Measurements from ENCODE around the gene CCN5. TPM values are rescaled to one million over a fixed set of nuclear protein-coding genes. Genes with fewer than 3 reads are reported as not detected.

The CCN5 gene
- total RNA-seq, 1 experiment from 2014 or later: 0.26 TPM

- Histone ChIP-seq H3K4me3 (ENCODE audit: low read length) (no peak overlapping the region), H3K4me2 (ENCODE audit: low read length) (no peak overlapping the region), H3K4me1 (ENCODE audit: insufficient read depth, low read length) (peaks cover 26% of the 10 kb centered on the region), H3K36me3 (ENCODE audit: low read depth, low read length) (no peaks in the 10 kb centered on the region), H3K9me3 (ENCODE audit: low read length) (no peaks in the 10 kb centered on the region), H3K9ac (ENCODE audit: low read length) (no peak overlapping the region), H2AFZ (ENCODE audit: low read length) (no peak overlapping the region), H3K9me2 (replicated peaks; ENCODE audit: low read length) (no peaks in the 10 kb centered on the region), H4K20me1 (ENCODE audit: low read length) (0 out of 2 replicates have a peak, but pooled peaks cover 3% of the 10 kb centered on the region), H3K27ac (ENCODE audit: low read length) (no peak overlapping the region), H3F3A (ENCODE audit: low read length, unreplicated experiment) (no peaks in the 10 kb centered on the region), H3K27me3 (ENCODE audit: low read length) (peaks cover 3% of the 10 kb centered on the region; the same call in 1 of the 2 replicates), H3K79me2 (ENCODE audit: low read length) (no peaks in the 10 kb centered on the region)
- CTCF ChIA-PET: no interaction called here
- intact Hi-C loops (cut with micrococcal nuclease): no loop called here
- TF ChIP-seq EZH2 (IDR thresholded peaks at IDR 0.05; ENCODE audit: low read length, unreplicated experiment) (no peak), EZH2phosphoT487 (IDR thresholded peaks at IDR 0.05; ENCODE audit: borderline replicate concordance, low read length) (no peak), CTCF (conservative IDR thresholded peaks at IDR 0.05; ENCODE audit: low read depth, low read length) (no peak)
- POLR2A ChIA-PET (ENCODE audit: unreplicated experiment): no interaction called here
- no TSS peak for BruUV-seq (replicated peaks)
- DNase-seq: no peak
- ATAC-seq: no peak
Observed at GRCh38 chr20:44743080-44743701, 28.0 kb downstream of the CCN5 start.

- H3K9me2 ChIP-seq (replicated peaks; ENCODE audit: low read length): no peaks in the 10 kb centered on the region
- TF ChIP-seq EZH2phosphoT487 (IDR thresholded peaks at IDR 0.05; ENCODE audit: borderline replicate concordance, low read length): no peak
- H2AFZ ChIP-seq (ENCODE audit: low read length): no peak overlapping the region
- CTCF ChIA-PET: no interaction called here
- intact Hi-C loops (cut with micrococcal nuclease): no loop called here
- ATAC-seq: no peak
- H3F3A ChIP-seq (ENCODE audit: low read length, unreplicated experiment): no peaks in the 10 kb centered on the region
- no TSS peak for BruUV-seq (replicated peaks)
- DNase-seq: no peak
- H3K9ac ChIP-seq (ENCODE audit: low read length): no peak overlapping the region
- no peak overlapping the region for H3K27ac ChIP-seq (ENCODE audit: low read length)
- peaks cover 26% of the 10 kb centered on the region for H3K4me1 ChIP-seq (ENCODE audit: insufficient read depth, low read length)
- 0 out of 2 replicates have a peak, but pooled peaks cover 3% of the 10 kb centered on the region for H4K20me1 ChIP-seq (ENCODE audit: low read length)
- H3K36me3 ChIP-seq (ENCODE audit: low read depth, low read length): no peaks in the 10 kb centered on the region
- POLR2A ChIA-PET (ENCODE audit: unreplicated experiment): no interaction called here
- no peaks in the 10 kb centered on the region for H3K79me2 ChIP-seq (ENCODE audit: low read length)
- H3K4me2 ChIP-seq (ENCODE audit: low read length): no peak overlapping the region
- H3K27me3 ChIP-seq (ENCODE audit: low read length): peaks cover 3% of the 10 kb centered on the region; the same call in 1 of the 2 replicates
- H3K9me3 ChIP-seq (ENCODE audit: low read length): no peaks in the 10 kb centered on the region
- no peak overlapping the region for H3K4me3 ChIP-seq (ENCODE audit: low read length)
Observed at GRCh38 chr20:44743916-44744655, 28.9 kb downstream of the CCN5 start.

GRCh38 chr20:44745122-44745597 is 30.0 kb downstream of the CCN5 start:
- no peaks in the 10 kb centered on the region for H3K36me3 ChIP-seq (ENCODE audit: low read depth, low read length)
- H3K79me2 ChIP-seq (ENCODE audit: low read length): no peaks in the 10 kb centered on the region
- no peaks in the 10 kb centered on the region for H3K9me3 ChIP-seq (ENCODE audit: low read length)
- ATAC-seq: peak; percentile 23
- no peak for DNase-seq
- peaks cover 3% of the 10 kb centered on the region; the same call in 1 of the 2 replicates for H3K27me3 ChIP-seq (ENCODE audit: low read length)
- peak overlapping the region; percentile 93 for H2AFZ ChIP-seq (ENCODE audit: low read length)
- no peak overlapping the region for H3K9ac ChIP-seq (ENCODE audit: low read length)
- H3F3A ChIP-seq (ENCODE audit: low read length, unreplicated experiment): no peaks in the 10 kb centered on the region
- no peak overlapping the region for H3K27ac ChIP-seq (ENCODE audit: low read length)
- H3K4me3 ChIP-seq (ENCODE audit: low read length): peak overlapping the region; percentile 70
- H4K20me1 ChIP-seq (ENCODE audit: low read length): 0 out of 2 replicates have a peak, but pooled peaks cover 3% of the 10 kb centered on the region
- intact Hi-C loops (cut with micrococcal nuclease): no loop called here
- H3K4me2 ChIP-seq (ENCODE audit: low read length): peak overlapping the region; percentile 92
- ChIA-PET CTCF (no interaction called here), POLR2A (ENCODE audit: unreplicated experiment) (no interaction called here)
- TF ChIP-seq EZH2phosphoT487 (IDR thresholded peaks at IDR 0.05; ENCODE audit: borderline replicate concordance, low read length): no peak
- no peak for TF ChIP-seq EZH2 (IDR thresholded peaks at IDR 0.05; ENCODE audit: low read length, unreplicated experiment)
- no peak for TF ChIP-seq CTCF (conservative IDR thresholded peaks at IDR 0.05; ENCODE audit: low read depth, low read length)
- H3K9me2 ChIP-seq (replicated peaks; ENCODE audit: low read length): no peaks in the 10 kb centered on the region
- TSS peak; percentile 63 for BruUV-seq (replicated peaks)
- H3K4me1 ChIP-seq (ENCODE audit: insufficient read depth, low read length): peaks cover 26% of the 10 kb centered on the region
